Stimulated activated CD8-positive, alpha-beta memory T cell treated with anti-CD3 and anti-CD28 coated beads, Interleukin-15, amount 100 ng/mL, for 1 hour (primary cell): ENCODE results near the gene GAN.

Experiments
- DNase-seq: peaks from one replicate; pipeline ENCODE4 v3.0.0-alpha.2; 2020; ENCODE audit warnings: low read depth

Gene GAN

GRCh38 chr16:81353895-81354294 lies 39.1 kb downstream of the GAN start:
- no peak for DNase-seq

- DNase-seq, result no peak
Measured at GRCh38 chr16:81357711-81358260, 43.0 kb downstream of the GAN start.

GRCh38 chr16:81358860-81359259 lies 44.1 kb downstream of the GAN start:
- no peak for DNase-seq

GRCh38 chr16:81360135-81360534 lies 45.4 kb downstream of the GAN start:
- no peak for DNase-seq

- no peak for DNase-seq
Measured at GRCh38 chr16:81365731-81366130, 51.0 kb downstream of the GAN start.

GRCh38 chr16:81366316-81366932 lies 51.7 kb downstream of the GAN start:
- no peak for DNase-seq

- DNase-seq, result no peak
Measured at GRCh38 chr16:81367821-81368220, 53.1 kb downstream of the GAN start.

- DNase-seq, result no peak
Measured at GRCh38 chr16:81369888-81370504, 55.2 kb downstream of the GAN start.

- DNase-seq, result no peak
Measured at GRCh38 chr16:81371106-81371505, 56.3 kb downstream of the GAN start.

- DNase-seq, result no peak
Measured at GRCh38 chr16:81374550-81374949, 59.8 kb downstream of the GAN start.

GRCh38 chr16:81376880-81377279 lies 62.1 kb downstream of the GAN start:
- no peak for DNase-seq

- DNase-seq, result no peak
Measured at GRCh38 chr16:81378049-81378448, 63.3 kb downstream of the GAN start.

GRCh38 chr16:81380932-81381331 lies 66.2 kb downstream of the GAN start:
- DNase-seq, result no peak

GRCh38 chr16:81384006-81384405 lies 69.2 kb downstream of the GAN start:
- DNase-seq, result no peak

- no peak for DNase-seq
Measured at GRCh38 chr16:81385031-81385756, 70.4 kb downstream of the GAN start.

- DNase-seq, result no peak
Measured at GRCh38 chr16:81388357-81388756, 73.6 kb downstream of the GAN start.

GRCh38 chr16:81390840-81391239 lies 76.1 kb downstream of the GAN start:
- DNase-seq, result no peak

GRCh38 chr16:81392011-81392410 lies 77.2 kb downstream of the GAN start:
- no peak for DNase-seq

- DNase-seq, result no peak
Measured at GRCh38 chr16:81394416-81394815, 79.7 kb downstream of the GAN start.

GRCh38 chr16:81394966-81395655 lies 80.3 kb downstream of the GAN start:
- no peak for DNase-seq

GRCh38 chr16:81397058-81397878 lies 82.5 kb downstream of the GAN start:
- no peak for DNase-seq
